Pancreas (tissue), 10 donors: Measurements from ENCODE around the gene RNF181. TPM values are rescaled to one million over a fixed set of nuclear protein-coding genes. Genes with fewer than 3 reads are reported as not detected.

Experiments used
- ATAC-seq, 4 donors: fragments of 200-7000 bp; cut with Tn5 transposase; one replicate each; pipeline versions ENCODE4 v1.8.0 to v1.9.1; 2020; ENCODE audit warnings: mild to moderate bottlenecking in 4 of 4, moderate library complexity in 4 of 4
- DNase-seq, 6 donors: peaks; one replicate each; pipeline ENCODE4 v3.0.0-alpha.2; 2020
- FAIRE-seq: peaks from 2 replicates; lab custom pipeline; 2012; peaks lifted over from hg19 to GRCh38; lab: Jason Lieb, UNC
- H3K27ac ChIP-seq, 4 donors: fragments of 200-600 bp; sonication (generic); 1 replicate in 3 of 4; 2 replicates in 1 of 4; pipeline versions ENCODE4 v1.5.0 to v1.8.0; 2020
- H3K27me3 ChIP-seq, 4 donors: fragments of 200-600 bp; one replicate each; pipeline ENCODE4 v1.8.0; 2021
- H3K36me3 ChIP-seq, 3 donors: fragments of 200-600 bp; sonication (generic) in 1 of 3; one replicate each; pipeline versions ENCODE4 v1.5.0 to v1.8.0; 2020 to 2021
- H3K4me1 ChIP-seq, 3 donors: fragments of 200-600 bp; one replicate each; pipeline ENCODE4 v1.8.0; 2021
- H3K4me3 ChIP-seq, 4 donors: fragments of 200-600 bp; sonication (generic) in 2 of 4; one replicate each; pipeline versions ENCODE4 v1.5.0 to v1.8.0; 2020 to 2021
- H3K9me3 ChIP-seq, 4 donors: fragments of 200-600 bp; one replicate each; pipeline ENCODE4 v1.8.0; 2021
- CTCF ChIP-seq, 4 donors: fragments of 200-600 bp; sonication (generic) in 3 of 4; IDR thresholded peaks; one replicate each; pipeline versions ENCODE4 v1.5.0 to v1.8.0; 2021; ENCODE audit warnings: antibody characterized with exemption in 4 of 4
- WGBS, 2 donors: extraction: QIAGEN DNeasy Blood & Tissue Kit; methylation state at CpG; one replicate each; pipeline ENCODE4 v1.1.7; 2013; 5-methylcytosine and 5-hydroxymethylcytosine counted together
- intact Hi-C, 3 donors: fragments of 100-400 bp; cut with DNase I; formaldehyde crosslinking; loops; one replicate each; pipeline versions ENCODE4 v1.11.1 to v1.14.2; 2022
- polyA plus RNA-seq, 2 donors: library from polyadenylated mRNA; stranded (reverse); fragments of 200-250 nt; gene quantifications; one replicate each; pipeline ENCODE4 v1.2.3, GENCODE V29; 2013
- total RNA-seq, 6 donors: library from RNA; stranded (reverse); fragmentation: NEBNext Ultra II Directional in 4 of 6; extraction: Animal tissue kit (Norgen Biotek cat#: 25700) in 4 of 6; gene quantifications; one replicate each; pipeline versions ENCODE4 v1.2.1 to v1.2.4, GENCODE V29; 2021 to 2023
- donor health status: healthy with polysubstance abuse.
- donor health status: DM: no; HTN: no; CAD: no; lungs with moderate emphysema.
- donor health status: DM: no; HTN: no; CAD: no.
- donor health status: control.
- donor health status: control.
- donor health status: Bipolar disorder and iron deficiency.
- donor health status: DM: yes; HTN: yes; CAD: no.
- donor health status: DM: no; HTN: no; CAD: no.
- donor health status: DM: no; HTN: no; CAD: no.
- donor health status: DM: yes; HTN: yes; CAD: no.

The RNF181 gene
- total and polyA plus RNA-seq, 8 donors: 53.5 to 104 (median 65.5) TPM

GRCh38 chr2:85548608-85548900, 47.0 kb upstream of the RNF181 start:
- FAIRE-seq: no peak
- Histone ChIP-seq H3K27me3 (no peaks in the 10 kb centered on the region), H3K36me3 (peaks cover under 1 to 52% (median 30%) of the 10 kb centered on the region in 3 donors), H3K4me3 (no peak overlapping the region), H3K4me1 (peaks cover 0 to 15% (median 5%) of the 10 kb centered on the region in 3 donors), H3K27ac (no peak overlapping the region), H3K9me3 (no peaks in the 10 kb centered on the region)
- ATAC-seq: peak in 1 of 4 donors; percentile 4
- TF ChIP-seq CTCF (IDR thresholded peaks at IDR 0.05): no peak
- intact Hi-C loops: no loop called here
- 46 to 60% methylated on average over 2 of the region's 2 CpGs for WGBS, 2 donors
- DNase-seq: no peak

- Histone ChIP-seq H3K27me3 (no peaks in the 10 kb centered on the region), H3K9me3 (no peaks in the 10 kb centered on the region), H3K4me1 (peaks cover 0 to 14% (median 5%) of the 10 kb centered on the region in 3 donors), H3K36me3 (peaks cover 0 to 50% (median 29%) of the 10 kb centered on the region in 3 donors), H3K4me3 (no peak overlapping the region), H3K27ac (no peak overlapping the region)
- FAIRE-seq: no peak
- 78 to 80% methylated on average over 10 of the region's 10 CpGs for WGBS, 2 donors
- intact Hi-C loops: no loop called here
- no peak for ATAC-seq
- no peak for DNase-seq
- no peak for TF ChIP-seq CTCF (IDR thresholded peaks at IDR 0.05)
Observed at GRCh38 chr2:85549095-85549494, 46.5 kb upstream of the RNF181 start.

GRCh38 chr2:85549826-85550225, 45.7 kb upstream of the RNF181 start:
- intact Hi-C loops: loop anchor here (5.0 to 10.0 kb wide), 2 partner anchors 125 to 128 kb away; no protein-coding TSS in a partner anchor
- no peak overlapping the region for H3K4me3 ChIP-seq
- H3K36me3 ChIP-seq: peaks cover 0 to 50% (median 22%) of the 10 kb centered on the region in 3 donors
- WGBS, 2 donors: 55 to 56% methylated on average over 4 of the region's 4 CpGs
- H3K9me3 ChIP-seq: no peaks in the 10 kb centered on the region
- DNase-seq: no peak
- no peaks in the 10 kb centered on the region for H3K27me3 ChIP-seq
- peaks cover 0 to 11% (median 5%) of the 10 kb centered on the region in 3 donors for H3K4me1 ChIP-seq
- ATAC-seq: no peak
- H3K27ac ChIP-seq: peak overlapping the region in 1 of 4 donors; percentile 28
- TF ChIP-seq CTCF (IDR thresholded peaks at IDR 0.05): no peak
- FAIRE-seq: no peak

GRCh38 chr2:85550486-85550885, 45.1 kb upstream of the RNF181 start:
- no peak for TF ChIP-seq CTCF (IDR thresholded peaks at IDR 0.05)
- Histone ChIP-seq H3K4me3 (no peak overlapping the region), H3K4me1 (peaks cover 0 to 11% (median under 1%) of the 10 kb centered on the region in 3 donors), H3K27me3 (no peaks in the 10 kb centered on the region), H3K36me3 (peaks cover 0 to 49% (median 16%) of the 10 kb centered on the region in 3 donors), H3K27ac (peak overlapping the region in 1 of 4 donors; percentile 28), H3K9me3 (no peaks in the 10 kb centered on the region)
- no peak for ATAC-seq
- intact Hi-C loops: loop anchor here (5.0 to 10.0 kb wide), 2 partner anchors 126 to 128 kb away; no protein-coding TSS in a partner anchor
- DNase-seq: no peak
- 82 to 89% methylated on average over 10 of the region's 10 CpGs for WGBS, 2 donors
- FAIRE-seq: no peak
